Measurements from ENCODE around the gene ISLR. TPM values are rescaled to one million over a fixed set of nuclear protein-coding genes. Genes with fewer than 3 reads are reported as not detected.
A peak's percentile ranks its signal among the peaks of the same experiment; 100 is the strongest.

Gene ISLR
- 100 to 1,000 TPM; 131 to 259 (median 181) TPM for polyA plus RNA-seq (ENCODE audit: insufficient read length in 10 of 10)
- long read RNA-seq, donor 1, transcript ISLR-201 (2 exons, 2,371 nt): minor isoform, 35 of 74 reads
- long read RNA-seq, donor 1, transcript ISLR-202 (2 exons, 2,175 nt): major isoform, 39 of 74 reads
- long read RNA-seq, donor 1, partial matches to known transcripts: 0 of 74 reads
- long read RNA-seq, donor 1, other reads (novel, unspliced or antisense): 0 of 74 reads
- long read RNA-seq, donor 2, transcript ISLR-201 (2 exons, 2,371 nt): minor isoform, 26 of 64 reads
- long read RNA-seq, donor 2, transcript ISLR-202 (2 exons, 2,175 nt): major isoform, 29 of 64 reads
- long read RNA-seq, donor 2, partial matches to known transcripts: 9 of 64 reads
- long read RNA-seq, donor 2, other reads (novel, unspliced or antisense): 0 of 64 reads
- long read RNA-seq, donor 3: 0 reads
- long read RNA-seq, donor 4, transcript ISLR-202 (2 exons, 2,175 nt): minor isoform, 21 of 256 reads
- long read RNA-seq, donor 4, transcript ISLR-201 (2 exons, 2,371 nt): major isoform, 24 of 256 reads
- long read RNA-seq, donor 4, partial matches to known transcripts: 211 of 256 reads
- long read RNA-seq, donor 4, other reads (novel, unspliced or antisense): 0 of 256 reads
- long read RNA-seq, donor 5, transcript ISLR-202 (2 exons, 2,175 nt): minor isoform, 73 of 169 reads
- long read RNA-seq, donor 5, transcript ISLR-201 (2 exons, 2,371 nt): major isoform, 76 of 169 reads
- long read RNA-seq, donor 5, partial matches to known transcripts: 12 of 169 reads
- long read RNA-seq, donor 5, other reads (novel, unspliced or antisense): 8 of 169 reads
- long read RNA-seq, donor 6, transcript ISLR-201 (2 exons, 2,371 nt): major isoform, 44 of 298 reads
- long read RNA-seq, donor 6, transcript ISLR-202 (2 exons, 2,175 nt): minor isoform, 27 of 298 reads
- long read RNA-seq, donor 6, partial matches to known transcripts: 227 of 298 reads
- long read RNA-seq, donor 6, other reads (novel, unspliced or antisense): 0 of 298 reads
- long read RNA-seq, donor 7, transcript ISLR-201 (2 exons, 2,371 nt): major isoform, 32 of 63 reads
- long read RNA-seq, donor 7, transcript ISLR-202 (2 exons, 2,175 nt): minor isoform, 31 of 63 reads
- long read RNA-seq, donor 7, partial matches to known transcripts: 0 of 63 reads
- long read RNA-seq, donor 7, other reads (novel, unspliced or antisense): 0 of 63 reads
- long read RNA-seq, donor 8, transcript ISLR-202 (2 exons, 2,175 nt): minor isoform, 32 of 69 reads
- long read RNA-seq, donor 8, transcript ISLR-201 (2 exons, 2,371 nt): major isoform, 37 of 69 reads
- long read RNA-seq, donor 8, partial matches to known transcripts: 0 of 69 reads
- long read RNA-seq, donor 8, other reads (novel, unspliced or antisense): 0 of 69 reads
- long read RNA-seq, donor 9, transcript ISLR-201 (2 exons, 2,371 nt): major isoform, 8 of 16 reads
- long read RNA-seq, donor 9, transcript ISLR-202 (2 exons, 2,175 nt): major isoform, 8 of 16 reads
- long read RNA-seq, donor 9, partial matches to known transcripts: 0 of 16 reads
- long read RNA-seq, donor 9, other reads (novel, unspliced or antisense): 0 of 16 reads

DNA sequence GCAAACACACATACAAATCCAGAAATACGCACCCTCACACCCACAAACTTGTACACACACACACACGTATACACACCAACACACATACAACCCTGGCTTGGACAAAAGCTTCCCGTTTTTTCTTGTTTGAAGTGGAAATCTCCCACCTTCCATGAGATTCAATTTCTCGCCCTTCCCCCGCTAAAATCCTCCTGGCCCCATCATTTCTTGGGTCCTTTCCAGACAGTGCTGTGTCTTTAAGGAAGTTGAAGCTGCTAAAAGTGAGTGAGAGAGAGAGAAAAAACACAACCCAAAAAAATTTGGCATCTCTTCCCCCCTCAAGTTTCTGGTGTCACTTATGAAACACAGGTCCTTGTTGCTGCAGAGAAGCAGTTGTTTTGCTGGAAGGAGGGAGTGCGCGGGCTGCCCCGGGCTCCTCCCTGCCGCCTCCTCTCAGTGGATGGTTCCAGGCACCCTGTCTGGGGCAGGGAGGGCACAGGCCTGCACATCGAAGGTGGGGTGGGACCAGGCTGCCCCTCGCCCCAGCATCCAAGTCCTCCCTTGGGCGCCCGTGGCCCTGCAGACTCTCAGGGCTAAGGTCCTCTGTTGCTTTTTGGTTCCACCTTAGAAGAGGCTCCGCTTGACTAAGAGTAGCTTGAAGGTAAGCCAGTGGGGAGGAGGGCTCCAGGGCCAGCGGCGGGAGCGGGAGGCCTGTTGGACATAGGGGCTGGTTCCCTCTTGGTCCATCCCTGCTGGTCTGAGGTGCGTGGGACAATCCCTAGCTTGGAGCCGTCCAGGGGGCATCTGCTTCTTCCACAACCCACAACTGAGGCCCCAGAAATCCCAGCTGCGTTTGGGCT lies at the start of gene ISLR:
ISLR (plus strand) TSS at position 331 of the 839 bp plus-strand sequence. CDS start 1,149 bp downstream, outside the sequence.
- peak; percentile 90 to 96 (median 92) for DNase-seq

DNA sequence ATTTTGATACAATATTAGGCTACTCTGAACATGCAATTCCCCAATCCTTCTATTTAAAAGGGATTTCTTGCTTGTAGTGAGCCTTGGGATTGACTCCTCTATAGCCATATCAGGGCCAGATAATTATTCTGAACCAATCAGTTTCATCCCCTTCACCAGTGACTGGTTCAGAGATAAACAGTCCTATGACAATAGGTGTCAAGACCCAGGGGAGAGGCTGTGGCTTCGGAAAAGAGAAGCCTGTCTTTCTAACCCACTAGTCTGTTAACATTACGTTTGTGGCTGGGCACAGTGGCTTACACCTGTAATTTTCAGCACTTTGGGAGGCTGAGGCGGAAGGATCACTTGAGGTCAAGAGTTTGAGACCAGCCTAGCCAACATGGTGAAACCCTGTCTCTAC lies 49.3 kb upstream of the ISLR start:
- DNase-seq: no peak

DNA sequence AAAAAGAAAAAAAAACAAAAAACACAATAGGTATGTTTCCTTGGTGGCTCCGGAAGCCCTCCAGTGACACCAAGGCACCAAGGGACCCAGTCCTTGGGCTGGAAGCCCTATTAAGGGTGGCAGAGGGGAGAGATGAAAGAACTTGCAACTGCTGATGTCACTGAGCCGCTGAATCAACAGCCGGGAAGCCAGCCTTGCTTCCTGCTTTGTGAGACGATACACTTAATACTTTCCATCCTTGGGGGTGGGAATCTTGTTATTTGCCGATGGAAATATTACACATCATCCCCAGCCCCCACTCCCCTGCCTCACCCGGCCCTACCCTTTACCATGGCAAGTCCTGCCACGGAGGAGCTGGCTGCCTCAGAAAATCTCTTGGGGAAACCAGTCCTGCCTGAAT lies 48.8 kb upstream of the ISLR start:
- DNase-seq: no peak

DNA sequence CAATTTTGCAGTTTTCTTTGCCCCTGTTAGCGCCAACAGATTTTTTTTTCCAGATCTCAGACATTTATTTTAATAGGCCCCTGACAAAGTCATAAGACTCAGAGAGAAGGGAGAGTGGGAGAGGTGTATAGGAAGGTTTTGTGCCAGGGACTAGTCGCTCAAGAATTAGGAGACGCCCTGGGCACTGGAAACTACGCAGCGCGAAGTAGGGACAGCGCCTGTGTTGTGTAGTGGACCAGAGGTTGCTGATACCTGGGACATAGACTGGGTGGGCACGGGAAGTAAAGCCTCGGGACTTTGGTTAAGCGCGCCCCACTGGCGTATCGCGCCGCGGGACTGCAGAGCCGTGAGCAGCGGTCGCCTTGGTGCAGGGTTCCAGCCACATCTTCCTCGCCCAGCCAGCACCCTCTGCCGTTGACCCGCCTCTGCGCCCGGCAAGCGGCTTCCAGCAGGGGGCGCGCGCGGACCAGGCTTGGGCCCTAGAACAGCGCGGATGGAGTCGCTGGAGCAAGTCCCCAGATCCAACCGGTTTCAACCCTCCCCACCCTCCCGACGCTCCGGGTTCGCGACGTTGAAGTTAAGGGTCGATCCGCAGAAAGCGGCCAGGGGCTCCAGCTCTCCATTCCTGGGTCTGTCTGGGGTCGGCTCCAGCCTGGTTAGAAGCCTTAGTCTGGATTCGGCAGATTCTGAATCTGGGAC lies 46.1 kb upstream of the ISLR start:
- DNase-seq: peak; percentile 88 to 96 (median 92)

DNA sequence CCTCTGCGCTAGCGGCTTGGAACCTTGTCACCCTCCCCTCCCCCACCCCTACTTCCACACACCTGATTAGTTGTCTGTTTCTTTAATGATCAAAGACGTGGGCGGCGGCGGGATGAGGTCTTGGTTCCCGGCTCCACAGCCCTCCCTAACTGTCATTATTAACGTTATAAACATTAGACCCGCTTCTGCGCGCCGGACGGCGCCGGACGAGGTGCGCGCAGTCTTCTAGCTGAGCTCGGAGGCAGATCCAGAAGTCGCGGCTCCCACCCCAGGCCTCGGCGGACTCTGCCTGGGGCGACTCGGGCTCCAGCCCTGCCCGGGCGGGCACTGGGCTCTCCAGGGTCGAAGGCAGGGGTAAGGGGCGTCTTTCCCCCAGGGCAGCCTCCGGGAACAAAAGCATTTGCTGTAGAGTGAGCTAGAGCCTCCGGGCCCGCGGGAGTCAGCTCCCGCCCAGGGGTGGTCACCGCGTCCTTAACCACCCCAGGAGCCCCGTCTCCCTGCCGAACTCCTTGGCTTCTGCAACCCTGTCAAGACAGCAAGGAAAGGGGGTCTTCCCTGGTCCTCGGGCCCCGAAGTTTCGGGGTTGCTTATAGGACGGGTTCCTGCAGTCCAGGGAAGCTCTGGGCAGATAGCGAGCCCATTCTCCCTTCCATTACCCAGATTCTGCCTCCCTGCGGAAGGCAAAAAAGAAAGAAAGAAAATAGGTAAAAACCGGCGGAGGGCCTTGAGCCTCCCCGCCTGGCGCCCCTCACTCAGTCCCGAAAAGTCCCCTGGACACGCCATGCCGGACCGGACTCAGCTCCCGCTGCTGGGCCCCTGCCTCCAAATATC lies 45.3 kb upstream of the ISLR start:
- no peak for DNase-seq

- DNase-seq: peak in 2 of 3 donors; percentile 43 to 76
These were observed 44.5 kb upstream of the ISLR start for GRCh38 chr15:74128785-74129585.

- peak in 1 of 3 donors; percentile 72 for DNase-seq
These were observed 43.8 kb upstream of the ISLR start for GRCh38 chr15:74129586-74130154.

DNA sequence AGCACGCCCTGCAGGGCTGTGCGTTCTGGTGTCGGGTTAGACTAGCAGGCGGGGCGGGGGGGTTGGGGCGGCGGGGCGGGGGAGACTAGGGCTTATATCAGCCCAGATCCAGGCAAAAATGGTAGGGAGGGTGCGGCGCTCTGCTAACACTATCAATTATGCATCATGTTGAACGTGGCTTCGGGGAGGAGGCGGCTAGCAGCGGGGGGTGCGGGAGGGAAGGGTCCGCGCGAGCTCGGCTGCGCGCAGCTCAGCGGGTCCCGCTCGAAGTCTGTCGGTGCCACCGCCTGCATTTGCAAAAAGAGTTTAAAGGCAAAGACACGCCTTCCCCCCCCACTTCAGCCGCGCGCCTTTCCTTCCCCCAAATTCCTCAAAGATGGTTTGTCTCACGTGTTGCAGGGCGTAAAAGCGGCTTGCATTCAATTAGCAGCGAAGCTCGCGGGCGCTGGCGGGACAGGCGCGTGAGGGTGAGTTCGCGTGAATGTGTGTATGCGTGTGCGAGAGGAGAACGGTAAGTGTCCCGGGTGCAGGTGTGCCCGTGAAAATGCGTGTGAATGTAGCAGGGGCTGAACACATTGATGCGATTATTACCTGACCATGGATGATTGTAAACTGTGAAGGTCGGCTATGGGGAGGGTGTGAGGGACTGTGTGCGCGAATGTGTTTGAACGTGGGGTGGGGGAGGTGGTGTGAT lies 43.2 kb upstream of the ISLR start, which contains the start of gene ISLR2:
ISLR2 (plus strand) TSS at position 432 of the 694 bp plus-strand sequence. CDS start 2,169 bp downstream, outside the sequence.
- DNase-seq: peak; percentile 23 to 84 (median 58)

DNA sequence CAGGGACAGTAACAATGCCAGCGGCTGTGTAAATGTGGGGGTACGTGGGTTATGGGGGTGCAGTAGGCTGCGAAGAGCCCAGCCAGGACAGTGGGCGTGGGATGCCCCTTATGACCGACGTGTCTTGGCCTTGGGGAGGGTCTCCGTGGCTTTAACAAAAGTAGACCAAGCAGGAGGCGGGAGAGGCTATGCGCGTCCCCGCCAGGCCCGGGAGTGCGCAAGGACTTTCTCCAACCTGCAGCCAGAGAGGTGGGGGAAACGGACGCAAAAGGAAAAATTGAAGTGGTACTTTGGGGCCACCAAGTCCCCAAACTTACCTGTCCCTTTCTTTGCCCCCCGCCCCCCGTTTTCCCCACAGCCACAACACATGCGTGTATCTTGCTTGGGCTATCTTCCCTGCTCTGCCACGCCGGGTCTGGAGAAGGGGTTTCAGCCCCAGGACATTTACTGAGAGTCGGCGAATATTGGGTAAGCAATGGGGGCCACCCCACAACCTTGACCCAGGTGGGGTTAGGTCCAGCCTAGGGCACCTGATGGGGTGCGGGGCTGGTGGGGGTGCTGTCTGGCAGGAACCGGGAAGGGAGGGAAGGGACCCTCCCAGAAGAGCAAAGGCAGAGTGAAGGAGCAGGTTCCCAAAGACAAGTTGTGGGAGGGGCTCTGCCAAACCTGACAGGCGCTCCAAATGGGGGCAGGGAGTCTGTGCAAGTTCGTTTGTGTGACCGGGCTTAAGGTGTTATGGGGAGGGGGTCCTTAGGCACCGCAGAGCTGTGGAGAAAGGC lies 42.5 kb upstream of the ISLR start:
- no peak for DNase-seq

DNA sequence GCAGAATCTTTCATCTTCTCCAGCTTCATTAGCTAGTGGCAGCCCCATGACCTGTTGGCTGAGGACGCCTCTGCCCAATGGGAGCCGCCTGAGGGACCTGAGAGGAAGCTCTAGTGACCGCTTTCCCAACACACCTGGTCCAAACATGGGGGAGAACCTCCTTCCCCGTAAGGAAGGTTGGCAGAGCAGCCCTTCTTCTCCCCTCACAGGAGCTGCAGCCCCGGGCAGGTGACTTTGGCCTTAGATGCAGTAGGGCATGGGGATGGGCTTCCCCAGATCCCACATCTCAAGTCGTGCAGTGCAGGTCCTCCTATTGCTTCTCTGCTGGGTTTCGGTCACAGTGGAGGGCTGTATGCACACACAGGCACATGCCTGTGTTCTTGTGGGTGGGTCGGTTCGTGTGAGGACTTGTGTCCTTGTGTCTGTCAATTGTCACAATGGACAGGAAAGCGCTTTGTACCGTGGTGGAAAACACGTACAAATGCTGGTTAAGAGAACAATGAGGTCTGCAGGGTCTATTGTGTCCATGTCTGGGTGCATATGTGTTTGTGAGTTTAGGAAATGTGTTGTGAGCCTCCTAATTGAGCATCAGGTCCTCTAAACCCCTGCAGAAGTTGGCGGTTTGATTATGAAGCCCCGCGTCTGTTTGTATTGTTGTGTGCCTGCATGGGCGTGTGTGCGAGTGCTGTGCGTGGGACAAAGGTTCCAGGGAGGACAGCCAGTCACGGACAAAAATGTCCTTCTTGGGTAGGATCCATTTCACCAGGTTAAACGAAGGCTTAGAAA lies 41.7 kb upstream of the ISLR start:
- DNase-seq: peak in 1 of 3 donors; percentile 30

- peak in 1 of 3 donors; percentile 45 for DNase-seq
These were observed 40.5 kb upstream of the ISLR start for GRCh38 chr15:74132681-74133651.

- no peak for DNase-seq
These were observed 39.7 kb upstream of the ISLR start for GRCh38 chr15:74133694-74134386.

Data from muscle of back (tissue), 13 donors.